Measurements from ENCODE around the gene GUCY2F.

GUCY2F gene

GRCh38 chrX:109463784-109464183 is 18.1 kb downstream of the GUCY2F start:
- DNase-seq (ENCODE audit: low spot score in 2 of 2): no peak
- Histone ChIP-seq H3K36me3 (replicated peaks) (no peaks in the 10 kb centered on the region), H3K4me3 (no peak overlapping the region), H3K9me3 (no peaks in the 10 kb centered on the region), H3K4me1 (no peaks in the 10 kb centered on the region), H3K27me3 (ENCODE audit: low read depth) (peaks cover 7% of the 10 kb centered on the region; the same call in 1 of the 2 replicates)
- in situ Hi-C loops (cut with MboI; ENCODE audit: low sequenced_read_pairs): no loop called here

DNA sequence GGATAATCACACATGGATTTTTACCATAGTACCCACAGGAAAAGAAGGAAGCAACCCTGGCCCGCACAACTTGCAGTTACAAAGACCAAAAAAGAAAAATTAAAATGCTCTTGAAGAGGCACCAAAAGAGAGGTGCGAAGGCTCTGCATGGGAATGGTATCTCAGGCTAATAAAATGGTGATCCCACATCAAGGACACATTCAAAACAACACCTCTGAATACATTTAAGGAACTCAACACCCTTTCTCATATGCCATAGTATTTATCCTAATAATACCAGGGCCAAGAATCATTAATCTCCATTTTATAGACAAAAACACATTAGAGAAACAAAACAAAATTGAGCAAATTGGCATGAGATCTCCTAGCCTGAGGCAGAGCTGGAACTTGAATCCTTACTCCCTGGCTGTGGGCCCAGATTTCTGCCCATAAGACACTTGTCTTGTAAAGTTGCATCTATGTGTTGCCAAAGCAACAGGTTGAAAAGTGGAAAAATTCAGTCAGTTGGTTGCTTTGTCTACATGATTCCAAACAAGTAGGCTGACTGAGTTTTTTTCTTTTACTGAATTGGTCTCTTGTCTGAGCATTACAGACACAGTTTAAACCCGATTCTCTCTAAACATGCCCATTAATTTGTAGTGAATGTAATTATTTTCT is 33.5 kb downstream of the GUCY2F start:
- H3K27me3 ChIP-seq (ENCODE audit: low read depth): no peaks in the 10 kb centered on the region
- no peaks in the 10 kb centered on the region for H3K36me3 ChIP-seq (replicated peaks)
- H3K9me3 ChIP-seq: no peaks in the 10 kb centered on the region
- peaks cover 14% of the 10 kb centered on the region for H3K4me1 ChIP-seq
- peak; percentile 83 to 84 for DNase-seq (ENCODE audit: low spot score in 2 of 2)
- in situ Hi-C loops (cut with MboI; ENCODE audit: low sequenced_read_pairs): no loop called here
- no peak overlapping the region for H3K4me3 ChIP-seq

DNA sequence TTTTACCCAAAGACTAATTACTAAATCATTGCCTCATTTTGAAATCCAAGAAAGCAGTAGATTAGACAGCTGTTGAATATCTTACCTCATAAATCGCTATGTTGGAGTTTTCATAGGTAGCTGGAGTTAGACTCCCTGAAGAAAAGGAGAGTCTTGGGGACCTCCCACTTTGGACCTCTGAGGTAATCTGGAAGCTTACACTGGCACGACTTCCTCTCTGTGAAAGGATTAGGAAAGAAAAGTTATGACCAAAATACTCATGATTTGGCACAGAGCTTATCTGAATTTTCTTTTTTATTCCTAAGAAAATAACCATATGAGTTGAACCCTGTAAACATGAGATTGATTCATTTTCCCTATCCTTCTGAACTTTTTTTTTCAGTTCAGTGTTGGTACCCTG is 40.6 kb downstream of the GUCY2F start:
- peaks cover 6% of the 10 kb centered on the region; the same call in 1 of the 2 replicates for H3K27me3 ChIP-seq (ENCODE audit: low read depth)
- no peaks in the 10 kb centered on the region for H3K36me3 ChIP-seq (replicated peaks)
- no peak overlapping the region for H3K4me3 ChIP-seq
- no peaks in the 10 kb centered on the region for H3K9me3 ChIP-seq
- DNase-seq (ENCODE audit: low spot score in 2 of 2): no peak
- no peaks in the 10 kb centered on the region for H3K4me1 ChIP-seq
- in situ Hi-C loops (cut with MboI; ENCODE audit: low sequenced_read_pairs): no loop called here

GRCh38 chrX:109440475-109440874 is 41.4 kb downstream of the GUCY2F start:
- H3K27me3 ChIP-seq (ENCODE audit: low read depth): peaks cover 6% of the 10 kb centered on the region; the same call in 1 of the 2 replicates
- no peaks in the 10 kb centered on the region for H3K9me3 ChIP-seq
- no peak overlapping the region for H3K4me3 ChIP-seq
- no peak for DNase-seq (ENCODE audit: low spot score in 2 of 2)
- H3K36me3 ChIP-seq (replicated peaks): no peaks in the 10 kb centered on the region
- no peaks in the 10 kb centered on the region for H3K4me1 ChIP-seq
- in situ Hi-C loops (cut with MboI; ENCODE audit: low sequenced_read_pairs): no loop called here

DNA sequence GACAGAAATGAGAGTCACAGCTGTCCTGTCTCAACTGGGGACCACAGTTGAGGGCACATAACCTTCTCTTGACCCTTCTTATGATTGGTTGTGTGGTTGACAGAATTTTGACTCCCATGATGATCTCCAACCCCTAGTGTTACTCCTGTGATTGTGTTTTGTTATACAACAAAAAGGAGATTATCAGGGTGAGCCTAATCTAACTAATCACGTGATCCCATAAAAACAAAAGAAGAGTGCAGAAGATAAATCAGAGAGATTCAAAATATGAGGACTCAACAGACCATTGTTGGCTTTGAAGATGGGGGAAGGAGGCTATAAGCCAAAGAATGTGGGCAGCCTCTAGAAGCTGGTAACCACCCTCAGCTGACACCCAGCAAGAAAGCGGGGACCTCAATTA is 72.7 kb downstream of the GUCY2F start:
- peaks cover 6% of the 10 kb centered on the region; the same call in 1 of the 2 replicates for H3K27me3 ChIP-seq (ENCODE audit: low read depth)
- H3K9me3 ChIP-seq: no peaks in the 10 kb centered on the region
- no peaks in the 10 kb centered on the region for H3K36me3 ChIP-seq (replicated peaks)
- no peak overlapping the region for H3K4me3 ChIP-seq
- DNase-seq (ENCODE audit: low spot score in 2 of 2): no peak
- in situ Hi-C loops (cut with MboI; ENCODE audit: low sequenced_read_pairs): no loop called here
- no peaks in the 10 kb centered on the region for H3K4me1 ChIP-seq

- H3K4me1 ChIP-seq: peaks cover 5% of the 10 kb centered on the region; the same call in 1 of the 2 replicates
- no peaks in the 10 kb centered on the region for H3K9me3 ChIP-seq
- in situ Hi-C loops (cut with MboI; ENCODE audit: low sequenced_read_pairs): no loop called here
- H3K4me3 ChIP-seq: no peak overlapping the region
- H3K36me3 ChIP-seq (replicated peaks): no peaks in the 10 kb centered on the region
- H3K27me3 ChIP-seq (ENCODE audit: low read depth): peaks cover 2% of the 10 kb centered on the region; the same call in 1 of the 2 replicates
- no peak for DNase-seq (ENCODE audit: low spot score in 2 of 2)
Measured at GRCh38 chrX:109403922-109404321, 78.0 kb downstream of the GUCY2F start.

GRCh38 chrX:109399831-109400230 is 82.1 kb downstream of the GUCY2F start:
- H3K9me3 ChIP-seq: no peaks in the 10 kb centered on the region
- in situ Hi-C loops (cut with MboI; ENCODE audit: low sequenced_read_pairs): loop anchor here (25.0 kb wide), 1 partner anchor 663 kb away; the partner anchor contains the start of gene IRS4
- H3K4me1 ChIP-seq: peaks cover 7% of the 10 kb centered on the region; the same call in 1 of the 2 replicates
- DNase-seq (ENCODE audit: low spot score in 2 of 2): no peak
- H3K4me3 ChIP-seq: no peak overlapping the region
- H3K36me3 ChIP-seq (replicated peaks): no peaks in the 10 kb centered on the region
- peaks cover 2% of the 10 kb centered on the region; the same call in 1 of the 2 replicates for H3K27me3 ChIP-seq (ENCODE audit: low read depth)

- in situ Hi-C loops (cut with MboI; ENCODE audit: low sequenced_read_pairs): loop anchor here (25.0 kb wide), 1 partner anchor 662 kb away; the partner anchor contains the start of gene IRS4
- Histone ChIP-seq H3K9me3 (no peaks in the 10 kb centered on the region), H3K4me3 (no peak overlapping the region), H3K27me3 (ENCODE audit: low read depth) (peaks cover 2% of the 10 kb centered on the region; the same call in 1 of the 2 replicates), H3K4me1 (peaks cover 7% of the 10 kb centered on the region; the same call in 1 of the 2 replicates), H3K36me3 (replicated peaks) (no peaks in the 10 kb centered on the region)
- DNase-seq (ENCODE audit: low spot score in 2 of 2): peak in 1 of 2 experiments; percentile 66
Measured at GRCh38 chrX:109398833-109399232, 83.1 kb downstream of the GUCY2F start.

- Histone ChIP-seq H3K4me3 (no peak overlapping the region), H3K4me1 (peaks cover 7% of the 10 kb centered on the region; the same call in 1 of the 2 replicates), H3K36me3 (replicated peaks) (no peaks in the 10 kb centered on the region), H3K27me3 (ENCODE audit: low read depth) (peaks cover 2% of the 10 kb centered on the region; the same call in 1 of the 2 replicates), H3K9me3 (no peaks in the 10 kb centered on the region)
- in situ Hi-C loops (cut with MboI; ENCODE audit: low sequenced_read_pairs): loop anchor here (25.0 kb wide), 1 partner anchor 661 kb away; the partner anchor contains the start of gene IRS4
- no peak for DNase-seq (ENCODE audit: low spot score in 2 of 2)
Measured at GRCh38 chrX:109398061-109398460, 83.8 kb downstream of the GUCY2F start.

- Histone ChIP-seq H3K4me1 (peaks cover 1% of the 10 kb centered on the region; the same call in 1 of the 2 replicates), H3K9me3 (no peaks in the 10 kb centered on the region), H3K4me3 (no peak overlapping the region), H3K27me3 (ENCODE audit: low read depth) (peaks cover 5% of the 10 kb centered on the region; the same call in 1 of the 2 replicates), H3K36me3 (replicated peaks) (no peaks in the 10 kb centered on the region)
- in situ Hi-C loops (cut with MboI; ENCODE audit: low sequenced_read_pairs): loop anchor here (25.0 kb wide), 1 partner anchor 657 kb away; the partner anchor contains the start of gene IRS4
- peak; percentile 18 to 32 for DNase-seq (ENCODE audit: low spot score in 2 of 2)
Measured at GRCh38 chrX:109393859-109394258, 88.0 kb downstream of the GUCY2F start.

- Histone ChIP-seq H3K27me3 (ENCODE audit: low read depth) (peaks cover 5% of the 10 kb centered on the region), H3K4me3 (no peak overlapping the region), H3K36me3 (replicated peaks) (no peaks in the 10 kb centered on the region), H3K9me3 (no peaks in the 10 kb centered on the region), H3K4me1 (no peaks in the 10 kb centered on the region)
- in situ Hi-C loops (cut with MboI; ENCODE audit: low sequenced_read_pairs): loop anchor here (25.0 kb wide), 1 partner anchor 656 kb away; the partner anchor contains the start of gene IRS4
- DNase-seq (ENCODE audit: low spot score in 2 of 2): no peak
Measured at GRCh38 chrX:109392895-109393294, 89.0 kb downstream of the GUCY2F start.

- H3K27me3 ChIP-seq (ENCODE audit: low read depth): peaks cover 5% of the 10 kb centered on the region
- in situ Hi-C loops (cut with MboI; ENCODE audit: low sequenced_read_pairs): loop anchor here (25.0 kb wide), 1 partner anchor 653 kb away; the partner anchor contains the start of gene IRS4
- H3K9me3 ChIP-seq: no peaks in the 10 kb centered on the region
- DNase-seq (ENCODE audit: low spot score in 2 of 2): no peak
- no peak overlapping the region for H3K4me3 ChIP-seq
- no peaks in the 10 kb centered on the region for H3K4me1 ChIP-seq
- H3K36me3 ChIP-seq (replicated peaks): no peaks in the 10 kb centered on the region
Measured at GRCh38 chrX:109390556-109390955, 91.3 kb downstream of the GUCY2F start.

DNA sequence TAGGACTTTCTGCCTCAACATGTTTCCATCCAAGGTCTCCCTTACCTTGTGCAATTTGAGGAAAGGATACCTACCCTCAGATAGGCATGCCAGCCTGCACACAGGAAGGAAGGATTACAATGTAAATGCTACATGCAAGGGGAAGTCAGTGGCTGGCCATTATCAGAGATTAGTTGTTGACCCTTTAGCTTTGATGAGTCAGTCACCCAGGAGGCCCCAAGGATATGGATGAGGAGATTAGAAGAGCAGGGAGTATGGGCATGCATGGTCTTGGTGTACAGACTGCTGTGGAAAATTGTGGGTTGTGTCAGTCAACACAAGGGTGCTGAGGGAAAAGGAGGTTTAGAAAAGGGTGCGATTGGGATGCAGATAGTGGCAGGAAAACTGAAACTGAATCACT is 92.0 kb downstream of the GUCY2F start:
- H3K4me3 ChIP-seq: no peak overlapping the region
- no peaks in the 10 kb centered on the region for H3K36me3 ChIP-seq (replicated peaks)
- no peaks in the 10 kb centered on the region for H3K4me1 ChIP-seq
- in situ Hi-C loops (cut with MboI; ENCODE audit: low sequenced_read_pairs): loop anchor here (25.0 kb wide), 1 partner anchor 653 kb away; the partner anchor contains the start of gene IRS4
- H3K9me3 ChIP-seq: no peaks in the 10 kb centered on the region
- H3K27me3 ChIP-seq (ENCODE audit: low read depth): peaks cover 5% of the 10 kb centered on the region
- DNase-seq (ENCODE audit: low spot score in 2 of 2): no peak

- DNase-seq (ENCODE audit: low spot score in 2 of 2): peak; percentile 44 to 51
- no peak overlapping the region for H3K4me3 ChIP-seq
- no peaks in the 10 kb centered on the region for H3K4me1 ChIP-seq
- peaks cover 3% of the 10 kb centered on the region for H3K27me3 ChIP-seq (ENCODE audit: low read depth)
- no peaks in the 10 kb centered on the region for H3K36me3 ChIP-seq (replicated peaks)
- in situ Hi-C loops (cut with MboI; ENCODE audit: low sequenced_read_pairs): loop anchor here (25.0 kb wide), 1 partner anchor 647 kb away; the partner anchor contains the start of gene IRS4
- H3K9me3 ChIP-seq: no peaks in the 10 kb centered on the region
Measured at GRCh38 chrX:109384699-109385098, 97.2 kb downstream of the GUCY2F start.

Measured in HAP-1 (cell line).